Measurements from ENCODE around the gene VSTM4.

VSTM4 gene

GRCh38 chr10:49001402-49001801, 113.9 kb downstream of the VSTM4 start:
- no peak for DNase-seq

- no peak for DNase-seq
Observed at GRCh38 chr10:49000437-49001398, 114.6 kb downstream of the VSTM4 start.

- DNase-seq: no peak
Observed at GRCh38 chr10:48999346-48999745, 116.0 kb downstream of the VSTM4 start.

- DNase-seq: no peak
Observed at GRCh38 chr10:48996329-48996728, 119.0 kb downstream of the VSTM4 start.

- DNase-seq: no peak
Observed at GRCh38 chr10:48993627-48994026, 121.7 kb downstream of the VSTM4 start.

DNA sequence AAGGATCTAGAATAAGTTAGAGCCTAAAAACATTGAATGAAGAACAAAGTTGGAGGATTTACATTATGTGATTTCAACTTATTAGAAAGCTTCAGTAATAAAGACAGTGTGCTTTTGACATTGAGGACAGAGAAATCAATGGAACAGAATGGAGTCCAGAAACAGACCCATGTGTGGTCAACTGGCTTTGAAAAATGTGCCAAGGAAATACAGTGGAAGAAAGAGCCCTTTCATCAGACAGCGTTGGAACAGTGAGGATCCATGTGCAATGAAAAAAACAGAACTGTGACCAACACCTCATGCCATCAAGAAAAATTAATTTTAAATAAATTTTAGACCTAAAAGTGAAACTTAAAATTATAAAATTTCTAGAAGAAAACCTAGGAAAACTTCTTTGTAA, 125.1 kb downstream of the VSTM4 start:
- no peak for DNase-seq

- DNase-seq: no peak
Observed at GRCh38 chr10:48985621-48986158, 129.6 kb downstream of the VSTM4 start.

DNA sequence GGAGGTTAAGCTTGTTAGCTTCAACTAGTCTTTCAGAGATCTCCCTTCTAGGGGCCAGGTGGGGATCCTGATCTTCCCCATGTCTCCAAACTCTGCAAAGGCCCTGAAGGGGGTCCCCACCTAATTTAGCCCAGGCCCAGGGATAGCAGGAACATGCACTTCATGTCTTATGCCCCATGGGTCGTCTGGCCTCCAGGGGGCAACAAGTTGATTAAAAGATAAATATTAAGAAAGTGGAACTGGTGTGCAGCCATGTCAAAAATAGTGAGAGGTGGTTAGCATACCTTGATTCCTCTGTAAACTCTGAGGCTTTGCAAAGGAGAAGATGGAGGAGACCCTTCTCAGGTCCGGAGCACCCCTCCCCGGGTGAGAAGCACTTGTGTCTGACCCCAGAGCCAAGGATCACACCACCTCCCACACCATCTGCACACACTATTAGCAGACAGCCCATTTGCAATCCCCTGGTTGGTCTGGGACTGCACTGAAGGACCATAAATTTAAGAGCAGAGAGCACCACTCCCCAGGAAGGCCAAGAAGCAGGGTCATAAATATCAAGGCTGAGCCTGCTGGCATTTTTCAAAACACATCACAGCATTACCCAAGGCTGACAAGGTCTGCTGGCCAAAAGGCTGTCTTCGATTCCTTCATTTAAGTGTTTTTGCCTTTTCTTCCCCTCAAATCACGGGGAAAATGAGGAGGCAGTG, 131.5 kb downstream of the VSTM4 start:
- DNase-seq: no peak

- DNase-seq: no peak
Observed at GRCh38 chr10:48982584-48982983, 132.7 kb downstream of the VSTM4 start.

DNA sequence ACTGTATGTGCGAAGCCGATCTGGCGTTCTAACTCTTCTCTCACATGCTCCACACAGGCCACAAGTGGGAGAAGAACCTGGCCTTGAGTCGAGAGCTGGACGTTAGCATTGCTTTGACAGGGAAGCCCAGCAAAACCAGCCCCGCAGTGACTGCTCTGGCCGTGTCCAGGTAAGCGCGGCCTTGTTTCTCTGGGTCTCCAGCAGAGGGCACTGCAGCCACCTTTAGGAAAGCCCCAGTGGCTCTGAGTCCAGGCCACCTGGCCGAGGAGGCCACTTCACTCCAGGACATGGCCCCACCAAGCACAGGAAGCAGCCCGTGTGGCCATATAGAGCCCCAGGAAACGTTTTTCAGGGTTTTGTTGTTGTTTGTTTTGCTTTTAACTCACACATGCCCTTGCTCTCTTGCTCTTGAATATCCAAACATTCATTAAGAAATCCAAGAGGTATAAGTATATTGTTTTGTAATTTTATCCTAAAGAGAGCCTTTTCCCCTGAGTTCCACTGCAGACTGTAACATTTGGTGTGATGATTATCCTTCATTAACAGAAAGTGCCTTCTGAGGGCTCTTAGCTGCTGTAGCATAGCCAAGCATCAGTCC, 133.9 kb downstream of the VSTM4 start:
- DNase-seq: no peak

DNA sequence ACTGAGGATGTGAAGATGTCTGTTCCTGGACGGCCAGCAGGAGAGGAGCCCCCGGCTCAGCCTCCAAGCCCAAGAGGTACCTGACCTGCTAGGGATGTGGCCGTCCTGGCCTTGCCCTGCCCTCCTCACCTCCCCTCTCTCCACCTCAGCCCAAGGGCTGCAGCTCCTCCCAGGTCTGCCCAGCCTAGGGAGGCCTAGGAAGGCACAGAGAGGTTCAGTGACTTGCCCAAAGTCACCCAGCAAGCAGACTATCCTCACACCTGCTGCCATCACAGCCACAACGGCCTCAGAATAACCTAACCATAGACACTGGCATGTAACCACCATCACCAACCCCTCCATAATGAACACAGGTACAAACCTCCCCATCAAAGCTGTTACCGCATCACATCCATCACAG, 137.0 kb downstream of the VSTM4 start:
- no peak for DNase-seq

GRCh38 chr10:48976196-48976595, 139.1 kb downstream of the VSTM4 start:
- no peak for DNase-seq

- DNase-seq: no peak
Observed at GRCh38 chr10:48974510-48975156, 140.7 kb downstream of the VSTM4 start.

- no peak for DNase-seq
Observed at GRCh38 chr10:48973065-48973464, 142.3 kb downstream of the VSTM4 start.

DNA sequence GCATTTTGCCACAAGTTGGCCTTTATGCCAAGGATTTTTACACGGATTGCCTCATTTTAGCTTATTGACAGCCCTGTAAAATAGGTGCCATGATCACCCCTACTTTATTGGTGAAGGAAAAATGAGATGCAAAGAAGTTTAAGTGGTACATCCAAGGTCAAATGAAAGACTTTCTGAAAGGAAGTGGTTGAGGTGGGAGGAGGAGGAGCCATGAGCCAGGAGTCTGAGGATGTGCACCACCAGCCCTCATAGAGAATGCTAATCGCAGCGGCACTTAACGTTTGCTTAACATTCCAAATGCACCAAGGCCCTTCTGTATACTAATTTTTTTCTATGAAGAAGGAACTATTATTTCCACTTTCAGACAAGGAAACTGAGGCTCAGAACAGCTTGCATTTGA, 144.7 kb downstream of the VSTM4 start:
- DNase-seq: no peak

DNA sequence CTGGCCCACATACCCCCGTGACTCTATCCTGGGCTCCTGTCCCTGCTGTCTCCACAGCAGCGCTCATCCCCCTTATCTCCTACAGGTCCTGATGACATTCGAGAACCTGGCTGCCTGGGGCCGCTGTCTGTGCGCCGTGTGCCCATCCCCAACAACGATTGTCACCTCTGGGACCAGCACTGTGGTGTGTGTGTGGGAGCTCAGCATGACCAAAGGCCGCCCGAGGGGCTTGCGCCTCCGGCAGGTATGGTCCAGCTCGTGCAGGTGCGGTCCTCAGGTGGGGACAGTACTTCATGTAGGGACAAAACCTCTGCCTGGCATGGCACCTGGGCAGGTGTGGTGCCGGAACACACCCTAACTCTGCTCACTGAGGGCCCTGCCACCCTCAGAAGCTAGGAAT, 145.3 kb downstream of the VSTM4 start:
- DNase-seq: no peak

- DNase-seq: no peak
Observed at GRCh38 chr10:48968036-48968435, 147.3 kb downstream of the VSTM4 start.

- DNase-seq: no peak
Observed at GRCh38 chr10:48965460-48965859, 149.9 kb downstream of the VSTM4 start.

Measured in NCI-H1694 treated with DMSO at 0.1 percent for 48 hours (cell line).